Smooth muscle cell (in vitro differentiated cells): ENCODE data around the gene PIGV. TPM values are rescaled to one million over a fixed set of nuclear protein-coding genes. Genes with fewer than 3 reads are reported as not detected.

Experiments
- DNase-seq: peaks from one replicate; lab custom pipeline; 2025; ENCODE audit not compliant: unreplicated experiment; lab: John Stamatoyannopoulos, UW
- H2AFZ ChIP-seq: fragments of 200-600 bp; sonication (generic); 2 replicates; pipeline ENCODE4 v1.6.0; 2016; ENCODE audit warnings: antibody characterized with exemption, low read depth, mild to moderate bottlenecking
- H3F3A ChIP-seq: fragments of 200-600 bp; sonication (generic); 2 replicates; pipeline ENCODE4 v1.6.0; 2017; ENCODE audit warnings: antibody characterized with exemption, low read depth
- H3K27ac ChIP-seq: fragments of 200-600 bp; sonication (generic); 2 replicates; pipeline ENCODE4 v1.5.1; 2016; ENCODE audit warnings: low read depth, mild to moderate bottlenecking
- H3K27me3 ChIP-seq: fragments of 200-600 bp; sonication (generic); 2 replicates; pipeline ENCODE4 v1.6.1; 2016; ENCODE audit warnings: low read depth, mild to moderate bottlenecking
- H3K36me3 ChIP-seq: fragments of 200-600 bp; sonication (generic); 2 replicates; pipeline ENCODE4 v1.5.1; 2016; ENCODE audit warnings: low read depth
- H3K4me1 ChIP-seq: fragments of 200-600 bp; sonication (generic); 2 replicates; pipeline ENCODE4 v1.5.1; 2016; ENCODE audit warnings: low read depth
- H3K4me2 ChIP-seq: fragments of 200-600 bp; sonication (generic); 2 replicates; pipeline ENCODE4 v1.6.0; 2016; ENCODE audit warnings: mild to moderate bottlenecking
- H3K4me3 ChIP-seq: fragments of 200-600 bp; sonication (generic); 2 replicates; pipeline ENCODE4 v1.5.1; 2016; ENCODE audit warnings: mild to moderate bottlenecking
- H3K79me2 ChIP-seq: fragments of 200-600 bp; sonication (generic); 2 replicates; pipeline ENCODE4 v1.6.0; 2016; ENCODE audit warnings: low read depth, mild to moderate bottlenecking
- H3K9ac ChIP-seq: fragments of 200-600 bp; sonication (generic); 2 replicates; pipeline ENCODE4 v1.6.0; 2016; ENCODE audit warnings: low read depth
- H3K9me3 ChIP-seq: fragments of 200-600 bp; sonication (generic); replicated peaks from 2 replicates; pipeline ENCODE4 v1.5.1; 2016; ENCODE audit warnings: low read depth
- H4K20me1 ChIP-seq: fragments of 200-600 bp; sonication (generic); 2 replicates; pipeline ENCODE4 v1.6.0; 2016; ENCODE audit warnings: low read depth
- CTCF ChIP-seq: fragments of 200-600 bp; sonication (generic); IDR thresholded peaks from 2 replicates; pipeline ENCODE4 v1.5.1; 2017; ENCODE audit warnings: borderline replicate concordance, mild to moderate bottlenecking, antibody characterized with exemption; ENCODE audit not compliant: insufficient read depth, poor library complexity, severe bottlenecking
- WGBS: methylation state at CpG from one replicate; pipeline ENCODE4 v1.1.7; 2016; ENCODE audit warnings: low lambda C conversion rate; 5-methylcytosine and 5-hydroxymethylcytosine counted together
- polyA plus RNA-seq: library from polyadenylated mRNA; unstranded; fragments of >200 nt; fragmentation: Nextera tagmentation; extraction: Ambion mirVana; gene quantifications from 2 replicates; pipeline ENCODE4 v1.2.1, GENCODE V29; 2016
- total RNA-seq: library from RNA; depleted of rRNA; stranded (reverse); fragments of >200 nt; gene quantifications from 2 replicates; pipeline ENCODE4 v1.2.3, GENCODE V29; 2014

Gene PIGV
- total and polyA plus RNA-seq, 2 experiments from 2014 or later, result 8.7 to 9.9 TPM

GRCh38 chr1:26784023-26784871 lies 3.5 kb upstream of the PIGV start:
- Histone ChIP-seq H4K20me1 (peaks cover 35% of the 10 kb centered on the region), H3K9me3 (no peaks in the 10 kb centered on the region), H3K27me3 (no peaks in the 10 kb centered on the region), H3K9ac (no peak overlapping the region), H3K36me3 (peaks cover 3% of the 10 kb centered on the region), H3K4me3 (no peak overlapping the region), H3K27ac (peak overlapping the region; percentile 95), H3K4me1 (peaks cover 22% of the 10 kb centered on the region), H3K79me2 (peaks cover 8% of the 10 kb centered on the region), H3F3A (peaks cover 41% of the 10 kb centered on the region), H3K4me2 (no peak overlapping the region), H2AFZ (no peak overlapping the region)
- WGBS, result 98% methylated on average over 2 of the region's 2 CpGs
- no peak for TF ChIP-seq CTCF
- no peak for DNase-seq

GRCh38 chr1:26784886-26785285 lies 2.9 kb upstream of the PIGV start:
- Histone ChIP-seq H2AFZ (no peak overlapping the region), H3K4me3 (no peak overlapping the region), H4K20me1 (peaks cover 29% of the 10 kb centered on the region), H3K27ac (peak overlapping the region; percentile 95), H3K36me3 (peaks cover 3% of the 10 kb centered on the region), H3F3A (peaks cover 41% of the 10 kb centered on the region), H3K4me2 (no peak overlapping the region), H3K79me2 (peaks cover 8% of the 10 kb centered on the region), H3K4me1 (peaks cover 25% of the 10 kb centered on the region), H3K9me3 (no peaks in the 10 kb centered on the region), H3K9ac (no peak overlapping the region), H3K27me3 (no peaks in the 10 kb centered on the region)
- no peak for TF ChIP-seq CTCF
- DNase-seq, result no peak
- 86% methylated on average over 1 of the region's 1 CpG for WGBS

- H3K36me3 ChIP-seq, result peaks cover 3% of the 10 kb centered on the region
- peak overlapping the region; percentile 89 for H3K4me2 ChIP-seq
- TF ChIP-seq CTCF, result no peak
- no peaks in the 10 kb centered on the region for H3K27me3 ChIP-seq
- H3K4me1 ChIP-seq, result peaks cover 25% of the 10 kb centered on the region
- no peak overlapping the region for H2AFZ ChIP-seq
- no peaks in the 10 kb centered on the region for H3K9me3 ChIP-seq
- peaks cover 8% of the 10 kb centered on the region for H3K79me2 ChIP-seq
- peaks cover 19% of the 10 kb centered on the region for H4K20me1 ChIP-seq
- H3K27ac ChIP-seq, result peak overlapping the region; percentile 95
- H3K9ac ChIP-seq, result peak overlapping the region; percentile 88
- DNase-seq, result no peak
- no peak overlapping the region for H3K4me3 ChIP-seq
- peaks cover 38% of the 10 kb centered on the region for H3F3A ChIP-seq
- 78% methylated on average over 5 of the region's 5 CpGs for WGBS
These were observed 1.9 kb upstream of the PIGV start for GRCh38 chr1:26785611-26786436.
